ENCODE results near the gene SH3TC1.
A peak's percentile ranks its signal among the peaks of the same experiment; 100 is the strongest.

The SH3TC1 gene

GRCh38 chr4:8198906-8199593 lies at the start of gene SH3TC1:
SH3TC1 (plus strand) TSS chr4:8199290; CDS start chr4:8205195, 5,905 bp downstream.
- peak; percentile 86 for DNase-seq

GRCh38 chr4:8149664-8150063 lies 49.4 kb upstream of the SH3TC1 start:
- no peak for DNase-seq

GRCh38 chr4:8150152-8151090 lies 48.7 kb upstream of the SH3TC1 start:
- no peak for DNase-seq

DNA sequence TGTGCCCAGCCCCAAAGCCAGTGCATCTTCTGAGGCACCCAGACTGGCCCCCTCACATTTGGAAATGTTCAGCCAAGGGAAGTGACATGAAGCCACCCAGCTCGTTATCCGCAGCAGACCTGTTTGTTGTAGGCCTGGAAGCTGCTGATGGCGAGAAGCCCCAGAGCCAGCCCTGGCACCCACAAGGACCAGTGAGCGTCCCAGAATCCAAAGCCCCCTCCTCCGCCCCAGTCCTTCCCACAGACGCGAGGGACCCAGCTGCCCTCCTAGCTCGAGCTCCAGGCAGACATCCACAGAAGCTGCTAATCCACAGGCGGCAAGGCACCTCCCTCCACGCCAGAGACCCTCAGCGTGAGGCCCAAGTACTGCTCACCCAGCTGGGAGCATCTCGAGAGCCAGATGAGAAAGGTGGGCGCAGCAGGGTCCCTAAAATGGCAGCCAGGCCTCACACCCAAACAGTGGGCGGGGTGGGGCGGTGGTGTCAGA lies 47.9 kb upstream of the SH3TC1 start:
- no peak for DNase-seq

GRCh38 chr4:8152090-8152864 lies 46.8 kb upstream of the SH3TC1 start:
- DNase-seq = no peak

DNA sequence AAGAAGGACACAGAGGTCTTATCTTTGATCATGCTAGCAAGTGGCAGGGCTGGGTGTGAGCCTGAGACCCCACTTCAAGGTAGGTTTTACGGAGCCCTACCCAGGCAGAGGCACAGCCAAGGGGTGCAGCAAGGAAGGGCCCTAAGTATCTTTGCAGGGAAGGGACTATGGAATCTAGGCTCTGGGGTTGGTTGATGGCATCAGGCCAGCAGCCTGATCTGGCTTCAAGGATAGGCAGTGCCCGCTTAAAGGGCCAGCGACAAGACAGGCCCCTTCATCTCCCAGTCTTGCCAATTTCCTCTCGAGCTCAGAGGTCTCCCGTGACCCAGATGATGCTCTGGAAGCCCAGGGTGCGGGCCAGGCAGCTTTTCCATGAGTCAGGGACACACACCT lies 46.2 kb upstream of the SH3TC1 start:
- DNase-seq = no peak

- DNase-seq = no peak
Measured at GRCh38 chr4:8153441-8153840, 45.6 kb upstream of the SH3TC1 start.

DNA sequence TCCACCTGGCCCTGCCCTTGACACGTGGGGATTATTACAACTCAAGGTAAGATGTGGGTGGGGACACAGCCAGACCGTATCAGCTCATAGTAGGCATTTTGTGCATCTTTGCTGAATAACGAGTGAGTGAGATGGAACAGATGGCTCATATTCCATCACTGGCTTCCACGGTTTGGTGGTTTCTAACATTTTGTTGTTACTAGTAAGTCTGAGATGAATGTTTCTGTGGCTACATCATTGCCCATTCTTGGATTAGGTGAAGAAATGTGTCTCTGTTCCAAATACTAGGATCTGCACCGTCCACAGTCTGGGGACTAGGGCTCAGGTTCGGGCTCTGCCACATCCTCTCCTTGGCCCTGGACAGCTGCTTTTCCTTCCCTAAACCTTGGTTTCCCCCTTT lies 44.0 kb upstream of the SH3TC1 start:
- DNase-seq = no peak

DNA sequence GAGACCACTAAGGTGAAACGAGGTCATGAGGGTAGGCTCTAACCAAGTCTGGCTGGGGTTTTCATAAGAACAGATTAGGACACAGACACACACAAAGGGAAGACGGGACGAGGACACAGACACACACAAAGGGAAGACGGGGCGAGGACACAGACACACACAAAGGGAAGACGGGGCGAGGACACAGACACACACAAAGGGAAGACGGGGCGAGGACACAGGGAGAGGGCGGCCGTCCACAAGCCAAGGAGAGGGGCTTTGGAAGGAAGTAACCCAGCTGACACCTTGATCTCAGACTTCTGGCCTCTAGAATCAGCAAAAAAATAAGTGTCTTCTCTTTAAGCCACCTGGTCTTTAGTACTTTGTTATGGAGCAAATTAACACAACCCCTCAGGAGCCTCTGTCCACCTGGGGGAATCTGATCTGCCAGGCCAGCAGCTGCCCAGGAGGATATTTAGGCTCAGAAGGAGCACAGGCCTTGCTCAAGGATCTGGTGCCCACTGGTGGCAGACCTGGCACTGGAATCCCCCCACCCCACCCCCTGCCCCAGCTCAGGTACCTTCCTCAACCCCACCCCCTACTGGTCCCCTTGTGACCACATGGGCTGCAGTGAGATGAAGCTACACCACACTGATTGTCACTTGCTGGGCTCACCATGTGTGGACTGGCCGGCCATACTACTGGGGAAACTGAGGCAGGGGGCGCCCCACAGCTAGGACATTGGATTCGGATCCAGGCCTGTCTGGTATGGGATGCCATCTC lies 43.2 kb upstream of the SH3TC1 start:
- no peak for DNase-seq

DNA sequence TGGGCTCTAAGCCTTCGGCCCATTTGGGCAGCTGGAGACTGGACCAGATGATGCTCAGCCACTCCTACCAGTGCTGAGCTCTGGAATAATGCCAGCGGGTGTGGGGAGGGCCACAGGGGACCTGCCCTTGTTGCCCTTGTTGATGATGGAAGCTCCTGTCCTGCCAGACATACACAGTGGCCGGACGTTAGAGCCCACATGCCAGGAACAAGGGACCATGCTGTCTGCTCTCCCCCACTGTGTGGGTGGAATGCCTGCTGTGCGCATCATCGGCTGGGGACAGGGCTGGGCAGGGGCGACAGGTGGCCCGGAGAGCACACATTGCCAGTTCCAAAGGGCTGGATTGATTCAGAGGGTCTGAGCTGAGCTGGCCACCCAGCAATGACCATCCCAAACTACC lies 42.5 kb upstream of the SH3TC1 start:
- DNase-seq = no peak

DNA sequence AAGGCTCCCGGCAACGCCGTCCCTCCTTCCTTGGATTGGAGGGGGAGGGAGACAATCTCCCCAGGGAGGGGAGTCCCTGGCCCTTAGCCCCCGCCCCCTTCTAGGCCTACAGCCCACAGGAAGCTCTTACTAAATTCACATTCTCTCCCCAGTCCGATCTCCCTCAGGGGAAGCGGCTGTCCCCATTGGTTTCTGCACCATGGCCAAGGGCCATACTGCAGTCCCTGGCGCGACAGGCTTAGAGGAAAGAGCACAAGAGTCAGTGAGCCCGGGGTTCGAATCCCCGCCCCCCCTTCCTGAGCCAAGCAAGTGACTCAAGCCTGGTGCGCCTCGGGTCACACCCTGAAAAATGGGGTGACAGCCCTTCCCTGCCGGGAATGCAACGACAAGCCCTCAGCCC lies 41.6 kb upstream of the SH3TC1 start:
- DNase-seq = no peak

- no peak for DNase-seq
Measured at GRCh38 chr4:8157944-8158709, 41.0 kb upstream of the SH3TC1 start.

DNA sequence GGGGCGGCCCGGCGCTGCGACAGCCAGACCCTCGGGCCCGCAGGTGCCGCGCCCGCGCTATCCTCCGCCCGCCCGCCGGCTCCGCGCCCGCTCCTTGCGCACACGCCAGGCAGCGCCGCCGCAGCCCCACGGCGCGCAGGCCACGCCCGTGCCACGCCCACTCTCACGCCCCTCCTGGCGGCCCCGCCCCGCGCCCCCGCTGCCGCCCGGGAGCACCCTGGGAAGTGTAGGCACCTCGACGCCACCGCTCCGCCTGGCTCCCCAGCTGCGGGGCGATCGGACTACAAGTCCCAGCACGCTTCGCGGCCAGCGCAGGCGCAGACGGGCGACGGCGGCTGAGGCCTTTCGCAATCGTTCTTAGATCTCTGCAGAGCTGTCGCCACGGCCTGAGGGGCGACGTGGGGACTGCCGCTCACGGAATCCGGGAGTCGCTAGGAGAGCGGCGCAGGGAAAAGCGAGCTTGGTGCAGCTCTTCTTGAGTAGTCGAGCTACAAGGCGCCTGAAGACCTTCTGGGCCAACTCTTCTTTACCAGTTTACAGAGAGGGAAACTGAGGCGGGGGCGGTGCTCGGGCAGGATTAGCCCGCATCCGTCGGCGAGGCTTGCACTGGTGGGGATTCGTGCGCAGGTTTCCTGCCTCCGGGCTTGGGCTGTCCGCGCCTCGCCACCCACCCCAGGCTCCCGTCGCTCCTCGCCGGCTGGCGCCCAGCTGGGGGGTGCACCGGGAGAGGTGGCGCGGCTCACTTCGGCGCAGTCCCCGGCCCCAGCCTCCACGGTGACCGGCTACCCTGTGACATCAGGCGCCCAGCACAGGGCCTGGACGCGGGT lies 40.2 kb upstream of the SH3TC1 start, which contains the start of gene ABLIM2:
Gene ABLIM2, minus strand, starts transcription at position 104 of the 827 bp plus-strand sequence. CDS start 124 bp downstream, outside the sequence.
- DNase-seq = peak; percentile 100

- DNase-seq = no peak
Measured at GRCh38 chr4:8159537-8160232, 39.4 kb upstream of the SH3TC1 start.

DNA sequence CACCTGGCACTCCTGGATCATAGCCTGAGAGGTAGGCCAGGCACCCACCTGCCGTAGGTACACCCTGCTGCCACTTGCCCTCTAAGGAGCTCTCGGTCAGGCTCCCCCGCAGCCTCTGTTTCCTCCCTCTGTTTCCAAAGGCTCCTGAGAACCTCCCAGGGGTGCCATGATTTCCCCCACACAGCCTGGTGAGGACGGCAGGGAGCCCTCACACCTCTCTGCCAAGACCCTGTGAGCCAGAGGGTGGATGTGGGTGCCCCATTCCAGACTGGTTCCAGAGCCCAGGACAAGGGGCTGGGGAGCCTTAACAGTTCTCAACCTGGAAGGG lies 38.9 kb upstream of the SH3TC1 start:
- no peak for DNase-seq

GRCh38 chr4:8160572-8160971 lies 38.5 kb upstream of the SH3TC1 start:
- DNase-seq = no peak

DNA sequence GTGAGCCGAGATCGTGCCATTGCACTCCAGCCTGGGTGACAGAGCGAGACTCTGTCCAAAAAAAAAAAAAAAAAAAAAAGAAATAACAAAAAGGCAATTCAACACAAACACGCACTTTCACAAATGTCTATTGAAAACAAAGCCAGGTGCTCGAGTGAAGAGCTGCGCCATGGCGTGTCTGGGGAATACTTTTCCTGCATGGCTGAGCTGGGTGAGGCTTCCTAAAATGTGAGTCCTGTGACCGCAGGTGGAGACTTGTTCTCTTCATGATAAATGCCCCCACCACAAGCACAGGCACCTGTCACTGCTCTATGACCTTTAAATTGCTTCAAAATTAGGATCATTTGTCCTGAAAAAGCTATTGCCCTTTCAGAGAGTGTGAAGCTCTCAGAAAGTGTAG lies 36.5 kb upstream of the SH3TC1 start:
- no peak for DNase-seq

DNA sequence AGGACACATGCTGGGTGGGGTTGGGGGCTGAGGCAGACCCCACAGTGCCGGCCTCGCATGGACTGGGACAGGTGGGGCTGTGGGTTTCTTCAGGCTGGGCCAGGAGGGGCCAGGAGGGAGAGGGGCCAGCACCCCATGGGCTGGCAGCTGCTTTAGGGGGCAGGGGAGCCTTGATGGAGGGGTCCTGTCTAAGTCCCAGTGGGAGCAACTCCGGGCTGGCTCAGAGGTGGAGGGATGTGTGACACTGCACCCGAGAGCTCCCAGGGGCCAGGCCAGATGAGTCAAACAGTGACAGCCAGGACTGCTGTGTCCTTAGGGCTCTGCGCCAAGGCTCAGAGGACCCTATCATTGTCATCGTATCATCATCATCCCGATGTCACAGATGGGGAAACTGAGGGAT lies 36.1 kb upstream of the SH3TC1 start:
- no peak for DNase-seq

- no peak for DNase-seq
Measured at GRCh38 chr4:8163436-8164193, 35.5 kb upstream of the SH3TC1 start.

Measured in activated CD8-positive, alpha-beta memory T cell treated with anti-CD3 and anti-CD28 coated beads for 24 hours (primary cell).